Breast epithelium (tissue), 3 donors: ENCODE data around the gene TWIST1.

ENCODE experiments used
- POLR2A ChIP-seq: fragments of 450-650 bp; IDR thresholded peaks from one replicate; pipeline ENCODE4 v1.6.1; 2016; ENCODE audit warnings: antibody characterized with exemption, mild to moderate bottlenecking, moderate library complexity
- POLR2AphosphoS5 ChIP-seq, 3 donors: sonication (generic); formaldehyde crosslinking; IDR thresholded peaks; one replicate each; pipeline ENCODE4 v1.6.1; 2017; ENCODE audit warnings: antibody characterized with exemption in 3 of 3
- TF ChIP-seq, protein P1 (sequence below), 3 donors: fragments of 450-650 bp; IDR thresholded peaks; one replicate each; pipeline ENCODE4 v1.5.1; 2016 to 2017; ENCODE audit warnings: antibody characterized with exemption in 3 of 3, mild to moderate bottlenecking in 3 of 3, moderate library complexity in 3 of 3

DNA sequence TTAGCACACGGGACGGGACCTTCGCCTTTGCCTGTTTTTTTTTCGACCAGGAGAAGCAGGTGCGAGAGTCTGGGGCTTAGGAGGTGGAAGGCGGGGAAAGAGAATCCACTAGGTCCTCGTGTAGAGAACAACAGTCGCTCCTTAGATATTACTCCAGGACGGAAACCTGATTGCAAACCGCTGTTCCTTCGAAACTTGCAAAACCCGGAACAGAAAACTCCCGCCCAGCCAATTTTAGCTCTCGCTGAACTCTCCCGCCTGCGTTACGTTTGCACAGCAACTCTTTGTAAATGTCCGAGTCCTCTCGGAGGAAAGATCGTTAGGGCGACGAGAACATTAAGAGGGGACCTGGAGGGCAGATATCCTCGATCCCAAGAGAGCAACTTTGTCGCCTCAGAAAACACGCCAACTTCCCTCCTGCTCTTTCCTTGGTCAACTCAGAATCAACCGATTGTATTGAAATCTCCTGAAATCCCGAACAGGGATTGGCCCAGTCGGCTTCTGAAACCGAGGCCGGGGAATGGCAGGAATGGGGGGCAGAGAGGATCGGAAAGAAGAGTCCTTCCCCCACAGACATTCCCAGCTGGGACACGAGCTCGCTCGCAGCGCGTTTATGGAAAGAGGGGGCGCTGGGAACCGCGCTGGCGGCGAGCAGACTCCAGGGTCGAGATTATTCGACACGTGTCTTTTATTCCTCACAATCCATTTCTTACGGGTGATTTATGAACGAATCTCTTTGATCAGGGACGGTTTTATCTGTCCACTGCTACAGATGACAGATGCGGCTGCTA, 9.9 kb downstream of the TWIST1 start:
- TF ChIP-seq, protein P1, sequence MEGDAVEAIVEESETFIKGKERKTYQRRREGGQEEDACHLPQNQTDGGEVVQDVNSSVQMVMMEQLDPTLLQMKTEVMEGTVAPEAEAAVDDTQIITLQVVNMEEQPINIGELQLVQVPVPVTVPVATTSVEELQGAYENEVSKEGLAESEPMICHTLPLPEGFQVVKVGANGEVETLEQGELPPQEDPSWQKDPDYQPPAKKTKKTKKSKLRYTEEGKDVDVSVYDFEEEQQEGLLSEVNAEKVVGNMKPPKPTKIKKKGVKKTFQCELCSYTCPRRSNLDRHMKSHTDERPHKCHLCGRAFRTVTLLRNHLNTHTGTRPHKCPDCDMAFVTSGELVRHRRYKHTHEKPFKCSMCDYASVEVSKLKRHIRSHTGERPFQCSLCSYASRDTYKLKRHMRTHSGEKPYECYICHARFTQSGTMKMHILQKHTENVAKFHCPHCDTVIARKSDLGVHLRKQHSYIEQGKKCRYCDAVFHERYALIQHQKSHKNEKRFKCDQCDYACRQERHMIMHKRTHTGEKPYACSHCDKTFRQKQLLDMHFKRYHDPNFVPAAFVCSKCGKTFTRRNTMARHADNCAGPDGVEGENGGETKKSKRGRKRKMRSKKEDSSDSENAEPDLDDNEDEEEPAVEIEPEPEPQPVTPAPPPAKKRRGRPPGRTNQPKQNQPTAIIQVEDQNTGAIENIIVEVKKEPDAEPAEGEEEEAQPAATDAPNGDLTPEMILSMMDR (IDR thresholded peaks at IDR 0.05) = no peak
- peak in 1 of 3 donors; percentile 56 for TF ChIP-seq POLR2AphosphoS5 (IDR thresholded peaks at IDR 0.05)
- TF ChIP-seq POLR2A = no peak
